Activated T-helper 17 cell treated with anti-CD3 and anti-CD28 coated beads, Interleukin-2, amount 50 U/mL, for 72 hours (primary cell): ENCODE measurements around the gene LAGE3. TPM values are rescaled to one million over a fixed set of nuclear protein-coding genes. Genes with fewer than 3 reads are reported as not detected.

Experiments used
- ATAC-seq: fragments of 150-1000 bp; cut with Tn5 transposase; replicated peaks from 2 replicates; pipeline ENCODE4 v1.10.0; 2021; ENCODE audit warnings: mild to moderate bottlenecking, moderate library complexity
- H3K27ac Mint-ChIP-seq: one replicate; pipeline ENCODE4 v1.8.0; 2022; ENCODE audit warnings: mixed read lengths
- H3K27me3 Mint-ChIP-seq: one replicate; pipeline ENCODE4 v1.8.0; 2022; ENCODE audit warnings: mixed read lengths
- H3K36me3 Mint-ChIP-seq: one replicate; pipeline ENCODE4 v1.8.0; 2022; ENCODE audit warnings: low read depth, mild to moderate bottlenecking, mixed read lengths
- H3K4me1 Mint-ChIP-seq: one replicate; pipeline ENCODE4 v1.8.0; 2022; ENCODE audit warnings: mixed read lengths
- H3K4me3 Mint-ChIP-seq: one replicate; pipeline ENCODE4 v1.8.0; 2022; ENCODE audit warnings: mild to moderate bottlenecking, mixed read lengths
- H3K9me3 Mint-ChIP-seq: one replicate; pipeline ENCODE4 v1.8.0; 2022; ENCODE audit warnings: mixed read lengths
- total RNA-seq, 2 donors: library from RNA; stranded (reverse); gene quantifications; one replicate each; pipeline ENCODE4 v1.2.3, GENCODE V29; 2022

Gene LAGE3, protein sequence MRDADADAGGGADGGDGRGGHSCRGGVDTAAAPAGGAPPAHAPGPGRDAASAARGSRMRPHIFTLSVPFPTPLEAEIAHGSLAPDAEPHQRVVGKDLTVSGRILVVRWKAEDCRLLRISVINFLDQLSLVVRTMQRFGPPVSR
- 10 to 100 TPM; 37.4 to 47.9 TPM for total RNA-seq

DNA sequence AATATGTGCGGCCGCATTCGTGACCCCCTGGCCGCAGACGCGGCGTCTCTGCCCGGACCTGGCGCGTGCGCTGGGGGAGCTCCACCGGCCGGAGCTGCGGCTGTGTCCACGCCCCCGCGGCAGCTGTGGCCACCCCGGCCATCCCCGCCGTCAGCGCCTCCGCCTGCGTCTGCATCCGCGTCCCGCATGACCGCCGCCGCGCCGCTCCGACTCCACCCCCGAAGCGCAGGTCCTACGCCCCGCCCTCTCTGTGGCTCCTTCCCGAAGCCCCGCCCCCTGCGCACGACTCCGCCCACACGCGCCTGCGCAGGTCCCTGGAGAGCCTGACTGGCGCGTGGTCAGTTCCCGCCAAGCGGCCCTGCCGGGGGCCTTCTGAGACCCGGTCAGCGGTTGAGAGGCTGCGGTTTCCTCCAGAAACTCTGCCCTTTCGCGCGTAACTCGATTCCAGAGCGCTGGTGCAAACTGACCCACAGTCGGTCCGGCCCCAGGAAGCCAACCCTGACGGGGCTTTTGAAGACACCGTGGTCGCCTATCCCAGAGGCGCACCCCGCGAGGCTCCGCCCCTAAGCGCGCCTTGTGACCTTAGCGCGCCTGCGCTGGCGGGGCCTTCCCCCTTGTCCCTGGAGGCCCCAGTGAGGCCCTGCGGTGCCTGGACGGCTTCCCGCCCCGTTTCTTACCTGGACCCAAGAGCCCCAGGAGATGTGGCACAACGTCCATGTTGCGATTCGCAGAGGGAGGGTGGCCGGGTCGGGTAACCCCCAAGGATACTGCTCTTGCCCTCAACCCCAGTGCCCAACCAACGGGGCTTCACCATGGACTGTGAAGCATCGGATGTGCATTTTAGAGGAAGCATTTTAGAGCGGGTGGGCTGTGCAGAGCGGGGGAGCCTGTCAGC lies at the start of gene LAGE3:
Gene LAGE3 (minus strand): TSS at position 554 of the 895 bp plus-strand sequence. CDS start 366 bp downstream, at position 188.
- H3K9me3 Mint-ChIP-seq: no peaks in the 10 kb centered on the region
- H3K36me3 Mint-ChIP-seq: peaks cover 16% of the 10 kb centered on the region

DNA sequence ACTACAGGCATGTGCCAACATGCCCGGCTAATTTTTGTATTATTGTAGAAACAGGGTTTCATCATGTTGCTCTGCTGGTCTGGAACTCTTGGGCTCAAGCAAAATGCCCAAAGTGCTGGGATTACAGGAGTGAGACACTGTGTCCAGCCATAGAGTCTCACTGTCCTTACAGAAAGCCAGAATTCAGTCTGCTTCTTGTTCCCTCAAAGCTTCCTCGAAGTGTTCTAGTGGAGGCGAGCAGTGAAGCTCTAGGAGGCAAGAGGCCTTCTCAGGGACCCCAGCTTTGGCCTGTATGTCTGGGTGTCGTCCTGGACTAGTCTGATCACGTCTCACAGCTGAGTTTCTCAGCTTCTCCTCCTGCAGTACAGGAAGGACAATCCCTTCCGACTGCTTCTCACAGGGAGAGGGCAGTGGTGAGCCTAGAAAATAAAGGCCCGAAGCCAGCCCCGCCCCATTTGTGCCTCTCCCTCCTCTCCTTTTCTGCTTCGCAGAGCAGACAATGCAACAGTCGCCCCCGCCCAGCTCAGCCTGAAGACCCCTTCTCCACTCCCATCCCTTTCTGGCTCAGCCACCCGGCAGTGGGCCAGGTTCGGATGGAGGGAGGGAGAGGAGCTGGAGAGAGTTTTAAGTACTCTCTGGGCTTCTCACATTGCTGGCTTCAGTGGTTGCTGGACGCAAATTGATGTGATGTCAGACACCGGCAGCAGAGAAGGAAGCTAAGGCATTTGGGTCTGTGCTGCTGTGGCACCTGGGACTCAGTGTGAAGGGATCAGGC lies 48.0 kb upstream of the LAGE3 start:
- H3K27me3 Mint-ChIP-seq: no peaks in the 10 kb centered on the region
- H3K4me1 Mint-ChIP-seq: peaks cover 9% of the 10 kb centered on the region
- ATAC-seq: peak; percentile 98
- peaks cover 6% of the 10 kb centered on the region for H3K36me3 Mint-ChIP-seq
- H3K4me3 Mint-ChIP-seq: peak overlapping the region; percentile 26
- H3K9me3 Mint-ChIP-seq: no peaks in the 10 kb centered on the region
- H3K27ac Mint-ChIP-seq: peak overlapping the region; percentile 58

More for the DNA sequence above, at the start of gene LAGE3:
- H3K27ac Mint-ChIP-seq: peak within 1 kb of the TSS; percentile 89
- no peaks in the 10 kb centered on the region for H3K27me3 Mint-ChIP-seq
- peak; percentile 96 for ATAC-seq
- H3K4me3 Mint-ChIP-seq: peak within 1 kb of the TSS; percentile 86
- H3K4me1 Mint-ChIP-seq: peaks cover 5% of the 10 kb centered on the region

DNA sequence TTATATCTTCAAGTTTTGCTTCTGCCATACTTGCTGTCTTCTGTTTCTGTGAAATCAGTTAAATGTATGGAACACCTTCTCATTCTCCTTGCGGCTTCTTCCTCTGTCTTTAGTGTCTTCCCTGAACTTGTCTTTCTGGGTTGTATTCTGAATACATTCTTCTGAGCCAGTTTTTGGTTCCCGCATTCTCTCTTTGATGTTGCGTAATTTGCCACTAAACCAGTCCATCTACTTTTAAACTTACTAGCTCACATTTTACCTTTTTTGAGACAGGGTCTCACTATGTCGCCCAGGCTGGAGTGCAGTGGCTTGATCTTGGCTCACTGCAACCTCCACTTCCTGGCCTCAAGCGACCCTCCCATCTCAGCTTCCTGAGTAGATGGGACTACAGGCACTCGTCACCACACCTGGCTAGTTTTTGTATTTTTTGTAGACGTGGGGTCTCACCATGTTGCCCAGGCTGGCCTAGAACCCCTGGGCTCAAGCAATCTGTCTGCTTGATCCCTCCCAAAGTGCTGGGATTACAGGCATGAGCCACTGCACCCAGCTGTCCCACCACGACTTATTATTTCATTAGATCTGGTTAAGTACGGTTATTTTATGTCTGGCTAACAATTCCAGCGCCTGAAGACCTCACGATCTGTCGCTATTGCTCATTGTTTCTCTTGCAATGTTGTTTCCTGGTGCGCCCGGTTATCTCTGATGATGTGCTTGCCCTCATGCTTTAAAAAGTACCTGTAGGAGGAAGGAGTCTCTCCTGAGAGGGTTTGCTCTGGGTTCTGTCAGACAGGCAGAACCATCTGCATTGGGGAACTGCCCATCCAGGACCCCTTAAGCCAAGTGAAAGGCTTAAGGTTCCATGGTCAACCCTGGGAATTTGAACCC lies 46.8 kb upstream of the LAGE3 start:
- no peak for ATAC-seq
- H3K9me3 Mint-ChIP-seq: no peaks in the 10 kb centered on the region

DNA sequence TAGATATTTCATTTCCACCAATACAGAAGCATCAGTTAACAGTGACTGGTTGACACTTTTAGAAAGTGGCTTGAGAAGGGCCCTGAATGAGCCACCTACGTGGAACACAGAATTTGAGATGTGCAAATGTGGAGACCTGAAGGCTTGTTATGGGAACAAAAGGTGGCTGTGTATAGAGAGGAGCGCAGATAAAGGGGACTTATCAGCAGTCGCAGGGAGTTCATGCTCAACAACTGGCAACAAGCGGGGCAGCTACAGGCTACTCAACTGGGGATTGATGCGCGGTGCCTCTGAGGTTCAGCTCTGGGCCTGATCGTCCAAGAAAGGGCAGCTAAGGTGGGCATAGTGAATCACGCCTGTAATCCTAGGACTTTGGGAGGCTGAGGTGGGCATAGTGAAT lies 40.3 kb upstream of the LAGE3 start:
- peaks cover 4% of the 10 kb centered on the region for H3K36me3 Mint-ChIP-seq
- H3K27me3 Mint-ChIP-seq: no peaks in the 10 kb centered on the region
- H3K9me3 Mint-ChIP-seq: no peaks in the 10 kb centered on the region
- no peak overlapping the region for H3K4me3 Mint-ChIP-seq
- peaks cover 3% of the 10 kb centered on the region for H3K4me1 Mint-ChIP-seq
- no peak overlapping the region for H3K27ac Mint-ChIP-seq
- no peak for ATAC-seq

More for the DNA sequence above, 46.8 kb upstream of the LAGE3 start:
- H3K4me3 Mint-ChIP-seq: no peak overlapping the region
- H3K27me3 Mint-ChIP-seq: no peaks in the 10 kb centered on the region
- peaks cover 2% of the 10 kb centered on the region for H3K36me3 Mint-ChIP-seq
- peaks cover 9% of the 10 kb centered on the region for H3K4me1 Mint-ChIP-seq
- peak overlapping the region; percentile 74 for H3K27ac Mint-ChIP-seq

DNA sequence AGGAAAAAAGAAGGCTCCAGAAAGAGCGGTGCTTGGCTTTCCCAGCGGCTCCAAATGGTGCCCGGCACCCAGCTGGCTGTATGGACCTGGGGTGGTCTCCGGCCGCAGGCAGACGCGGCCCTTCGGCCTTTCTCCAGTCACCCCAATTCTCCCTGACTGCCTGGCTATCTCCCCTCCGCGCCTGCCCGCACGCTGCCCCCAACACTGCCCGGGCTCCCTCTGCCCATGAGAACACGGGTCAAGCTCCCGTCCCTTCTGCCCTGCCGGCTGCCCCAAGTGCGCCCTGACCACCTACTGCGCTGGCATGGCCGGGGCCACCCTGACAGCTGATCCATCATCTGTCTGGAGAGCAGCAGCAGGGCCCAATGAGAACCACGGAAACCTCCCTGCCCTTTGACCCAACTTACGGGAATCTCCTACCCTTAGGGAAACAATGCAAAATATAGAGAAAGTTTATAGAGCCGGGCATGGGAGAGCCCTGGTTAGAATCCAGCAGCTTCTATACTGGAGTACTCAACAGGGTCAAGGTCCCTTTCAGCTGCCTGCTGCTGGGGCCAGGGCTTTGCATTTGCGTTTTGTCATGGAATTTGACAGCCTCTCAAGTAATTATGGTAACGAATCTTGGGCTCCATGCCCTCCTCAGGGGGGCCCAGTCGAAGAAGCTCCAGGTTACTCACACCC lies 38.2 kb upstream of the LAGE3 start:
- Mint-ChIP-seq H3K9me3 (no peaks in the 10 kb centered on the region), H3K27me3 (no peaks in the 10 kb centered on the region), H3K4me3 (peak overlapping the region; percentile 87), H3K4me1 (peaks cover 10% of the 10 kb centered on the region), H3K27ac (no peak overlapping the region), H3K36me3 (peaks cover 4% of the 10 kb centered on the region)
- ATAC-seq: no peak

DNA sequence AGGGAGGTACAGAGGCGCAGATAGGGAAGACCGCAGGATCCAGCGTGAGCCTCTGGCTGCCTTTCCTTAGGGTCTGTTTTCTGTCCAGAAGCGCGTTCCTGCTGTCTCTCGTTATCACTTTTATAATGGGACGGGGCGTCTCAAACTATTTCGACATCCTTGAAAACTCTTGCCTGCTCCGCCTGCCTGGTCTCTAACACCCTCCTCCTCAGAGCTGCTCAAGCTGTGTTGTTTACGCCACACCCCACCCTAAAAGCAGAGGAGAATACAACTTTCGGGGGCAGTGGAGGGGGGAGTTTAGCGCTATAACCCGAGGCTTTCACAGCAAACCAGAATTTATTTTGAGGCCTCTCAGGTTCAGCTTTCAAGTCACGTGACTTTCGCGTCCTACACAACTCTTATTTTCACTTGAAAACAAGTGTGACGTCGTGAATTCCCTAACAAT lies 37.6 kb upstream of the LAGE3 start:
- Mint-ChIP-seq H3K36me3 (peaks cover 4% of the 10 kb centered on the region), H3K27me3 (no peaks in the 10 kb centered on the region), H3K27ac (peak overlapping the region; percentile 86), H3K4me3 (peak overlapping the region; percentile 87), H3K4me1 (peaks cover 10% of the 10 kb centered on the region), H3K9me3 (no peaks in the 10 kb centered on the region)
- no peak for ATAC-seq

DNA sequence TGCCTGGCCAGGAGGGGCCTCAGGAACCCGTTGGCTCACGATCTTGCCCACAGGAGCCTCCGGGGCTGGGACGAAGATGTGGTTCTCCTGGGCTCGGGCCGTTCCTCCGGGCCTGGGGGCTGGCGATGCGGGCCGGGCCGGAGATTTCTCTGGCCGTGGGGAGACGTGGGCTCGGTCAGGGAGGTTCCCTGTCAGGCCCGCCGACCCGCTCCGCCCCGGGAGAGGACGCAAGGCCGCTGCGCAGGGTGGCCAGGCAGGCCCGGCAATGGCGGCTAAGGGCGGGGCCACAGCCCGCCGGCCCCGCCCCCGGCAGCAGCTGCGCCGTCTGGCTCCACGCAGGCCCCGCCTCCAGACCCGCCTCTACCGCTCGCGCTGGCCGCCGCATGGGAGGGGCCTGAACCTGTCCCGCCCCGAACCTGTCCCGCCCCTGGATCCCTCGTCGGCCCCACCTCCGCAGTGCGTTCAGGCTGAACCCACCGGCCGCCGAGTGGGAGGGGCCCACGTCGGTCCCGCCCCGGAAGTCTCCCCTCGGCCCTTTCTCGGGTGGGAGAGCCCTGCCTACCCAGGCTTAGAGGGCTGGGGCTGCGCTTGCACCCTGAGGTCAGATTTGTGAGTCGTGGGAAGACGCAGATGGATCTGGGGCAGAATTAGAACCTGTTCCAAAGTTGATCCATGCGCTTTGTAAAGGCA lies 37.0 kb upstream of the LAGE3 start, which contains the start of gene FAM3A:
Gene FAM3A (minus strand): TSS at position 267 of the 690 bp plus-strand sequence. CDS start 460 bp downstream, outside the sequence.
- peak within 1 kb of the TSS; percentile 86 for H3K27ac Mint-ChIP-seq
- H3K36me3 Mint-ChIP-seq: peaks cover 6% of the 10 kb centered on the region
- H3K27me3 Mint-ChIP-seq: no peaks in the 10 kb centered on the region
- peak; percentile 96 for ATAC-seq
- H3K9me3 Mint-ChIP-seq: no peaks in the 10 kb centered on the region
- peaks cover 10% of the 10 kb centered on the region for H3K4me1 Mint-ChIP-seq
- H3K4me3 Mint-ChIP-seq: peak within 1 kb of the TSS; percentile 87

DNA sequence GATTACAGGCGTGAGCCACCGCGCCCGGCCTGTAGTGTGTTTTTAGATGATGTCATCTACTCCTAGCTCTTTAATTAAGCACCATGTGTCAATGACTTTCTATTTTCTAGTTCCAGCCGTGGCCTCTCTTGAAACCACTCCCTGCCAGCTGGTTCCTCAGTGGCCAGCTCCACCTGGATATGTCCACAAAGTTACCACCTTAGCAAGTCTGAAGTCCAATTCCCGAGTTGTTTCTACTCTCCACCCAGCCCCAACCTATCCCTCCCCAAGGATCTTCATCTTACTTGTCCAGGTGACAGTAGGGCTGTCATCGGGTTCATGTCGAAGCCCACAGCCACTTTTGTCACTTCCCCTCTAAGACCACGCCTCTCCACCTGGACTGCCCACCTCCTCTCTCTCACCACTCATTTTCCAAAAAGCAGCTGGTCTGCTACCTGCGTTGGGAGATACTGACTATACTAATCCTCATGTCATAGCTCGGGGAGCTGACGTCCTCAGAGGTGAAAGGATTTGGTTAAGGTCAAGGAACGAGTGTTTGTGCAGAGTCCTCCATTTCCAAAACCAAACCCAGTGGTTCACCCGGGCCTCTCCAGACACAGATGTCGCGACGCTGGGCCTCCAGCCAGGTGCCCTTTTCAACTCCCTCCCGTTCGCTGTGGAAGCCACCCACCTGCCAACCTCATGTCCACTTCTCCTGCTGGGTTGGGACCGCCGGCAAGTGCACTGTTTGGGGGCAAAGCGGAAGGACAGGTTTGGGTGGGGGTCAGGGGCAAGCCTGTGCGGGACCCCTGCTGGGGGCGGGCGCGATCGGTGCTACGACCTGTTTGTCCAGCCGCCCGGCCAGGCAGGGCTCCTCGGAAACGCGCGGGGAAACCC lies 36.2 kb upstream of the LAGE3 start:
- Mint-ChIP-seq H3K9me3 (no peaks in the 10 kb centered on the region), H3K36me3 (peaks cover 13% of the 10 kb centered on the region), H3K27ac (peak overlapping the region; percentile 61), H3K4me3 (peak overlapping the region; percentile 87), H3K4me1 (peaks cover 10% of the 10 kb centered on the region), H3K27me3 (no peaks in the 10 kb centered on the region)
- peak; percentile 20 for ATAC-seq

DNA sequence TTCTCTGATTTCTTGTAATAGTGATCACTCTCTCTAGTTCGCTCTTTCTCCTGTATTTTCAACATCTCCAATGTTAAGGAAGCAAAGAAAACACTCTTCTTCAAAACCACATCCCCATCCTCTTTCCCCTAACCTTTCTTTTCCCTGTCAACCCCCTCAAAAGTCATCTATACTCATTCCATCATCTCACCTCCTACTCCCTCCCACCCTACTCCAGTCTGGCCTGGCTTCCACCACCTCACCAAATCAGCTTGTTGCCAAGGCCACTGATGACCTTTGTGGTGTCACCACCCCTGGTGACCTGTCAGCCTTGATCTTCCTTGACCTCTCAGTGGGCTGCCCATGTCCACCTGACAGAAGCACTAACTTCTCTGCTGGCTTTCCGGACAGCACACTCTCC lies 34.6 kb upstream of the LAGE3 start:
- ATAC-seq: no peak
- H3K4me3 Mint-ChIP-seq: peak overlapping the region; percentile 63
- no peaks in the 10 kb centered on the region for H3K27me3 Mint-ChIP-seq
- no peaks in the 10 kb centered on the region for H3K9me3 Mint-ChIP-seq
- peaks cover 27% of the 10 kb centered on the region for H3K36me3 Mint-ChIP-seq
- H3K4me1 Mint-ChIP-seq: peaks cover 10% of the 10 kb centered on the region
- peak overlapping the region; percentile 52 for H3K27ac Mint-ChIP-seq

DNA sequence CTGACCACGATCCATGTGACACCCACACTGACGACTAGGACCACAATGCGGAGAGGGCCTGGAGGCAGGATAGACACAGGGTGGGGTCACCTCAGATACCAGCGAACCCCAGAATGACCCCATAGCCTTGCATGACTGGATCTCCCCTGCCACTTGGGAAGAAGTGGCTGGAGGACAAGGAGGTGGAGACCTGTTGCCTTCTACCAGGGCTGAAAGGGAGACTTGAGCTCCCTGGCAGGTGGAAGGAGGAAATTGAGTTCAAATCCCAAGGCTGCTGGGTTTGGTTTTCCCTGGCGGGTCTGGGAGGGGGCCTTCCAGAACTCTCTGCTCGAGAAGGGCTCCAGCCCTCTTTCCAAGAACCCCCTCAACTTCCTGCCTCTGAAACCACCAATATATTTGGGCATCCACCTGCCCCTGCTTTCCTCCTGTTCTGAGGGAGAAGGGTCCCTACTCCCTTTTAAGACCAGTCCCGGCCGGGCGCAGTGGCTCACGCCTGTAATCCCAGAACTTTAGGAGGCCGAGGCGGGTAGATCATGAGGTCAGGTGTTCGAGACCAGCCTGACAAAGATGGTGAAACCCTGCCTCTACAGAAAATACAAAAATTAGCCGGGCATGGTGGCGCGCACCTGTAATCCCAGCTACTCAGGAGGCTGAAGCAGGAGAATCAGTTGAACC lies 33.9 kb upstream of the LAGE3 start:
- Mint-ChIP-seq H3K27me3 (no peaks in the 10 kb centered on the region), H3K36me3 (peaks cover 31% of the 10 kb centered on the region), H3K9me3 (no peaks in the 10 kb centered on the region), H3K4me1 (peaks cover 10% of the 10 kb centered on the region), H3K4me3 (peak overlapping the region; percentile 63), H3K27ac (no peak overlapping the region)
- no peak for ATAC-seq

DNA sequence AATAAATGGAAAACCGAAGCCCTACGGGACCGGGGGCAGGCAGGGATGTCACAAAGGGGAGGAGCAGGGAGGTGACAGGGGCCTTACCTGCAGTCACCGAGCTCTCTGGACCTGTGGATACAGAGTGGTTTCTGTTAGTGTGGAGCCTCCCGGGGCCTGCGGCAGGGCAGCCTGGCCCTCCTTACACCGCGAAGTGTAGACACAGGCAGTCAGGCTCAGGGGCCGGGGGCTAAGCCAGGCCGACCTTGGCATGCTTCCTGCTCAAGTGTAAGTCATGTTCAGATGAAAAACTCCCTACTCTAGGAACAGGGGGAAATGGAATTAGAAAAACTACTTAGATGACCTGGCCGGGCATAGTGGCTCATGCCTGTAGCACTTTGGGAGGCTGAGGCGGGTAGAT lies 32.7 kb upstream of the LAGE3 start:
- ATAC-seq: no peak
- Mint-ChIP-seq H3K27ac (no peak overlapping the region), H3K9me3 (no peaks in the 10 kb centered on the region), H3K4me3 (no peak overlapping the region), H3K36me3 (peaks cover 31% of the 10 kb centered on the region), H3K27me3 (no peaks in the 10 kb centered on the region), H3K4me1 (peaks cover 10% of the 10 kb centered on the region)

DNA sequence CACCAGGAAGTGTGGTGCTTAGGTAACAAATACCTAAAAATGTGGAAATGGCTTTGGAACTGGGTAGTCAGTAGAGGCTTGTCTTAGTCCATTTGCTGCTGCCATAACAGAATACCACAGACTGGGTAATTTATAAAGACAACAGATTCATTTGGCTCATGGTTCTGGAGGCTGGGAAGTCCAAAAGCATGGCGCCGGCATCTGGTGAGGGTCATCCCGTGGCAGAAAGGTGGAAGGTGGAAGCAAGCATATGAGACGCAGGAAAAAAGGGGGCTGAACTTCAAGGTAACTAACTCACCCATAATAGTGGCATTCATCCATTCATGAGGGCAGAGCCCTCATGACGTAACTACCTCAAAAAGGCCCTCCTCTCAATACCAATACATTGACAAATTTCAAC lies 30.4 kb upstream of the LAGE3 start:
- Mint-ChIP-seq H3K27me3 (no peaks in the 10 kb centered on the region), H3K27ac (no peak overlapping the region), H3K4me3 (no peak overlapping the region), H3K4me1 (peaks cover 7% of the 10 kb centered on the region), H3K9me3 (no peaks in the 10 kb centered on the region), H3K36me3 (peaks cover 31% of the 10 kb centered on the region)
- no peak for ATAC-seq
